ENCODE measurements around the gene CA10. TPM values are rescaled to one million over a fixed set of nuclear protein-coding genes. Genes with fewer than 3 reads are reported as not detected.

The CA10 gene
- total and polyA plus RNA-seq, 5 donors from 2014 or later, result not detected

GRCh38 chr17:52143542-52143941, 15.0 kb downstream of the CA10 start:
- Histone ChIP-seq H3K4me3 (ENCODE audit: low read depth, low read length) (no peak overlapping the region), H3K36me3 (ENCODE audit: control insufficient read depth, insufficient read depth, low read length) (no peaks in the 10 kb centered on the region), H3K9me3 (ENCODE audit: control insufficient read depth in 2 of 2, low read length in 2 of 2) (no peaks in the 10 kb centered on the region), H3K4me1 (ENCODE audit: control insufficient read depth, insufficient read depth, low read length, poor library complexity, severe bottlenecking) (no peaks in the 10 kb centered on the region), H3K27me3 (ENCODE audit: control insufficient read depth, insufficient read depth, low read length) (no peaks in the 10 kb centered on the region), H3K27ac (ENCODE audit: insufficient read depth, low read length, poor library complexity, severe bottlenecking) (no peak overlapping the region)
- peaks cover 4% of the 10 kb centered on the region for H3K27me3 Mint-ChIP-seq
- no peak overlapping the region for H3K4me3 Mint-ChIP-seq
- H3K9me3 Mint-ChIP-seq, result no peaks in the 10 kb centered on the region
- ATAC-seq (ENCODE audit: low read depth in 2 of 2), result no peak
- H3K27ac Mint-ChIP-seq, result no peak overlapping the region
- no peaks in the 10 kb centered on the region for H3K4me1 Mint-ChIP-seq
- H3K36me3 Mint-ChIP-seq, result no peaks in the 10 kb centered on the region
- no peak for DNase-seq

- H3K27ac ChIP-seq (ENCODE audit: insufficient read depth, low read length, poor library complexity, severe bottlenecking), result no peak overlapping the region
- no peak overlapping the region for H3K4me3 Mint-ChIP-seq
- ATAC-seq (ENCODE audit: low read depth in 2 of 2) (no peak), DNase-seq (no peak)
- H3K36me3 ChIP-seq (ENCODE audit: control insufficient read depth, insufficient read depth, low read length), result no peaks in the 10 kb centered on the region
- H3K4me1 ChIP-seq (ENCODE audit: control insufficient read depth, insufficient read depth, low read length, poor library complexity, severe bottlenecking), result no peaks in the 10 kb centered on the region
- no peaks in the 10 kb centered on the region for H3K9me3 ChIP-seq (ENCODE audit: control insufficient read depth in 2 of 2, low read length in 2 of 2)
- H3K4me3 ChIP-seq (ENCODE audit: low read depth, low read length), result no peak overlapping the region
- H3K4me1 Mint-ChIP-seq, result no peaks in the 10 kb centered on the region
- H3K27me3 ChIP-seq (ENCODE audit: control insufficient read depth, insufficient read depth, low read length), result no peaks in the 10 kb centered on the region
- peaks cover 0 to 2% (median 0%) of the 10 kb centered on the region in 7 donors for H3K9me3 Mint-ChIP-seq
- H3K27me3 Mint-ChIP-seq, result peaks cover 4% of the 10 kb centered on the region
- no peaks in the 10 kb centered on the region for H3K36me3 Mint-ChIP-seq
- no peak overlapping the region for H3K27ac Mint-ChIP-seq
Measured at GRCh38 chr17:52140601-52141000, 17.9 kb downstream of the CA10 start.

- H3K4me1 ChIP-seq (ENCODE audit: control insufficient read depth, insufficient read depth, low read length, poor library complexity, severe bottlenecking), result no peaks in the 10 kb centered on the region
- Mint-ChIP-seq H3K27me3 (peaks cover 5% of the 10 kb centered on the region), H3K9me3 (peaks cover 0 to 4% (median 0%) of the 10 kb centered on the region in 7 donors), H3K36me3 (no peaks in the 10 kb centered on the region), H3K4me1 (no peaks in the 10 kb centered on the region), H3K27ac (no peak overlapping the region), H3K4me3 (peak overlapping the region in 1 of 4 donors; percentile 58)
- no peaks in the 10 kb centered on the region for H3K36me3 ChIP-seq (ENCODE audit: control insufficient read depth, insufficient read depth, low read length)
- no peak for ATAC-seq (ENCODE audit: low read depth in 2 of 2)
- H3K4me3 ChIP-seq (ENCODE audit: low read depth, low read length), result no peak overlapping the region
- no peaks in the 10 kb centered on the region for H3K27me3 ChIP-seq (ENCODE audit: control insufficient read depth, insufficient read depth, low read length)
- no peaks in the 10 kb centered on the region for H3K9me3 ChIP-seq (ENCODE audit: control insufficient read depth in 2 of 2, low read length in 2 of 2)
- no peak overlapping the region for H3K27ac ChIP-seq (ENCODE audit: insufficient read depth, low read length, poor library complexity, severe bottlenecking)
- DNase-seq, result no peak
Measured at GRCh38 chr17:52138752-52139151, 19.8 kb downstream of the CA10 start.

- Histone ChIP-seq H3K4me3 (ENCODE audit: low read depth, low read length) (no peak overlapping the region), H3K4me1 (ENCODE audit: control insufficient read depth, insufficient read depth, low read length, poor library complexity, severe bottlenecking) (no peaks in the 10 kb centered on the region), H3K27me3 (ENCODE audit: control insufficient read depth, insufficient read depth, low read length) (no peaks in the 10 kb centered on the region), H3K9me3 (ENCODE audit: control insufficient read depth in 2 of 2, low read length in 2 of 2) (no peaks in the 10 kb centered on the region), H3K27ac (ENCODE audit: insufficient read depth, low read length, poor library complexity, severe bottlenecking) (no peak overlapping the region), H3K36me3 (ENCODE audit: control insufficient read depth, insufficient read depth, low read length) (no peaks in the 10 kb centered on the region)
- Mint-ChIP-seq H3K27me3 (peaks cover 8% of the 10 kb centered on the region), H3K4me3 (no peak overlapping the region), H3K9me3 (peaks cover 0 to 4% (median 0%) of the 10 kb centered on the region in 7 donors), H3K27ac (no peak overlapping the region), H3K36me3 (no peaks in the 10 kb centered on the region), H3K4me1 (no peaks in the 10 kb centered on the region)
- DNase-seq, result no peak
- no peak for ATAC-seq (ENCODE audit: low read depth in 2 of 2)
Measured at GRCh38 chr17:52138350-52138749, 20.2 kb downstream of the CA10 start.

- Histone ChIP-seq H3K27ac (ENCODE audit: insufficient read depth, low read length, poor library complexity, severe bottlenecking) (no peak overlapping the region), H3K4me1 (ENCODE audit: control insufficient read depth, insufficient read depth, low read length, poor library complexity, severe bottlenecking) (no peaks in the 10 kb centered on the region), H3K36me3 (ENCODE audit: control insufficient read depth, insufficient read depth, low read length) (no peaks in the 10 kb centered on the region), H3K27me3 (ENCODE audit: control insufficient read depth, insufficient read depth, low read length) (no peaks in the 10 kb centered on the region), H3K4me3 (ENCODE audit: low read depth, low read length) (no peak overlapping the region), H3K9me3 (ENCODE audit: control insufficient read depth in 2 of 2, low read length in 2 of 2) (no peaks in the 10 kb centered on the region)
- Mint-ChIP-seq H3K4me3 (no peak overlapping the region), H3K27ac (no peak overlapping the region), H3K9me3 (peaks cover 0 to 4% (median 0%) of the 10 kb centered on the region in 7 donors), H3K4me1 (no peaks in the 10 kb centered on the region), H3K27me3 (peaks cover 8% of the 10 kb centered on the region), H3K36me3 (no peaks in the 10 kb centered on the region)
- ATAC-seq (ENCODE audit: low read depth in 2 of 2) (no peak), DNase-seq (no peak)
Measured at GRCh38 chr17:52136166-52136565, 22.3 kb downstream of the CA10 start.

GRCh38 chr17:52134641-52135040, 23.9 kb downstream of the CA10 start:
- DNase-seq (no peak), ATAC-seq (ENCODE audit: low read depth in 2 of 2) (no peak)
- peaks cover 8% of the 10 kb centered on the region for H3K27me3 Mint-ChIP-seq
- Histone ChIP-seq H3K4me1 (ENCODE audit: control insufficient read depth, insufficient read depth, low read length, poor library complexity, severe bottlenecking) (no peaks in the 10 kb centered on the region), H3K27ac (ENCODE audit: insufficient read depth, low read length, poor library complexity, severe bottlenecking) (no peak overlapping the region), H3K9me3 (ENCODE audit: control insufficient read depth in 2 of 2, low read length in 2 of 2) (no peaks in the 10 kb centered on the region), H3K36me3 (ENCODE audit: control insufficient read depth, insufficient read depth, low read length) (no peaks in the 10 kb centered on the region), H3K27me3 (ENCODE audit: control insufficient read depth, insufficient read depth, low read length) (peaks cover 1% of the 10 kb centered on the region), H3K4me3 (ENCODE audit: low read depth, low read length) (no peak overlapping the region)
- no peak overlapping the region for H3K27ac Mint-ChIP-seq
- no peaks in the 10 kb centered on the region for H3K36me3 Mint-ChIP-seq
- peak overlapping the region in 1 of 4 donors; percentile 7 for H3K4me3 Mint-ChIP-seq
- H3K4me1 Mint-ChIP-seq, result no peaks in the 10 kb centered on the region
- peaks cover 0 to 6% (median 0%) of the 10 kb centered on the region in 7 donors for H3K9me3 Mint-ChIP-seq

GRCh38 chr17:52128721-52129120, 29.8 kb downstream of the CA10 start:
- ATAC-seq (ENCODE audit: low read depth in 2 of 2) (no peak), DNase-seq (no peak)
- no peak overlapping the region for H3K27ac Mint-ChIP-seq
- Histone ChIP-seq H3K4me3 (ENCODE audit: low read depth, low read length) (no peak overlapping the region), H3K9me3 (ENCODE audit: control insufficient read depth in 2 of 2, low read length in 2 of 2) (no peaks in the 10 kb centered on the region), H3K27ac (ENCODE audit: insufficient read depth, low read length, poor library complexity, severe bottlenecking) (no peak overlapping the region), H3K4me1 (ENCODE audit: control insufficient read depth, insufficient read depth, low read length, poor library complexity, severe bottlenecking) (no peaks in the 10 kb centered on the region), H3K27me3 (ENCODE audit: control insufficient read depth, insufficient read depth, low read length) (peaks cover 7% of the 10 kb centered on the region), H3K36me3 (ENCODE audit: control insufficient read depth, insufficient read depth, low read length) (no peaks in the 10 kb centered on the region)
- no peaks in the 10 kb centered on the region for H3K36me3 Mint-ChIP-seq
- no peaks in the 10 kb centered on the region for H3K4me1 Mint-ChIP-seq
- no peak overlapping the region for H3K4me3 Mint-ChIP-seq
- peaks cover 0 to 6% (median 0%) of the 10 kb centered on the region in 7 donors for H3K9me3 Mint-ChIP-seq
- H3K27me3 Mint-ChIP-seq, result peaks cover 3% of the 10 kb centered on the region

- Histone ChIP-seq H3K4me3 (ENCODE audit: low read depth, low read length) (no peak overlapping the region), H3K36me3 (ENCODE audit: control insufficient read depth, insufficient read depth, low read length) (no peaks in the 10 kb centered on the region), H3K4me1 (ENCODE audit: control insufficient read depth, insufficient read depth, low read length, poor library complexity, severe bottlenecking) (no peaks in the 10 kb centered on the region), H3K9me3 (ENCODE audit: control insufficient read depth in 2 of 2, low read length in 2 of 2) (no peaks in the 10 kb centered on the region), H3K27me3 (ENCODE audit: control insufficient read depth, insufficient read depth, low read length) (peaks cover 8% of the 10 kb centered on the region), H3K27ac (ENCODE audit: insufficient read depth, low read length, poor library complexity, severe bottlenecking) (no peak overlapping the region)
- no peaks in the 10 kb centered on the region for H3K36me3 Mint-ChIP-seq
- DNase-seq, result no peak
- no peaks in the 10 kb centered on the region for H3K4me1 Mint-ChIP-seq
- no peak for ATAC-seq (ENCODE audit: low read depth in 2 of 2)
- peaks cover 9% of the 10 kb centered on the region for H3K27me3 Mint-ChIP-seq
- H3K4me3 Mint-ChIP-seq, result no peak overlapping the region
- peaks cover 0 to 1% (median 0%) of the 10 kb centered on the region in 7 donors for H3K9me3 Mint-ChIP-seq
- no peak overlapping the region for H3K27ac Mint-ChIP-seq
Measured at GRCh38 chr17:52124993-52125392, 33.5 kb downstream of the CA10 start.
